ENCODE data around the gene RAD23A.
"Not testable (repeated sequence)": the region's sequence is repeated elsewhere in the genome, so short reads cannot be mapped to it uniquely, and the experiment has no call there.

The RAD23A gene

DNA sequence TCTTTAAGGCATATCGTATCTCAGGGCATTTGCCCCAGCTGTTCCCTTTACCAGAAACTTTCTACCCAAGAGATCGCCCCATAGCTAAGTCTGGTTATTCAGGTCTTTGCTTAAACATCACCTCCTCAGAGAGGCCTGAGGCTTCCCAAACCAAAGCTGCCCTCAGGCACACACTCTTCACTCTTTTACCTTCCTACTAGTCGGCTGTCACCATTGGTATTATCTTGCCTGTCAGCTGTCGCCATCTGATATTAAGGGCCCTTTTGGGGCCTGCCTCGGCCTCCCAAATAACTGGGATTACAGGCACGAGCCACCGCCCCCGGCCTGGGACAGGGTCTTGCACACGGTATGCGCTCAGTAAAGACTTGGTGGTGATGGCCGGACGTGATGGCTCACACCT lies 10.3 kb downstream of the RAD23A start:
- DNase-seq = no peak

DNA sequence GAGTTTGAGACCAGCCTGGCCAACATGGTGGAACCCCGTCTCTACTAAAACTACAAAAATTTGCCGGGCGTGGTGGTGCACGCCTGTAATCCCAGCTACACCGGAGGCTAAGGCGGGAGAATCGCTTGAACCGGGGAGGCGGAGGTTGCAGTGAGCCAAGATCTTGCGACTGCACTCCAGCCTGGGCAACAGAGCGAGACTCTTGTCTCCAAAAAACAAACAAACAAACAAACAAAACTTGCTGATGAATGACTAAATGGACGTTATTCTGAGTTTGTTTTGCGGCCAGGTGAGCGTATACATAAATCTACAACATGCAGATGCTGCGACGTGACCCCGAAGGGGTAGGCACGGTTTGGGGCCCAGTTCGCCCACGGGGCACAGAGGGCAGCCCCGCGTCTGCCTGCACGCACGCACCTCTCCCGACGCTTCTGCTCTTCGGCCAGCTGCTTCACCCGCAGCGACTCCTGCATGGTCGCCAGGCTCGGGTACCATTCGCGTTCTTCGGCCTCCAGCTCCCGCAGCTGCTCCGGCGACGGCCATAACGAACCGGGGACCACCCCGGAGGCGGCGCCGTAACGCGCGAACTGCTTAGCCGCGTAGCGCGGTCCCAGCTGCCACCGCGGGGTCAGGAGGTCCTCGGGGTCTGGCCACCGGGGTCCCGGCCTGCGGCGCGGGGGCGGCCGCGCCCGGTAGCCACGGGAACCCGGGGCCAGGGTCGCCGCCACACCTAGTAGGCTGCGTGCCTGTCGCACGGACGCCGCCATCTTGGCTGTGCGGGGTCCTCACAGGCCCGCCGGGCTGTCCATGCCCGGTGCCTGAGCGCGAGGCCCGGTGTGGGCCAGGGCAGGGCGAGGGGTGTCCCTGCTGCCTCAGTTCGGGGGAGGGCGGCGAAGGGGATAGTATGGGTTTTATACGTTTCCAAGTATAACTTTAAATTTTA lies 11.1 kb downstream of the RAD23A start, which contains the start of gene GADD45GIP1:
Gene GADD45GIP1, minus strand, starts transcription at position 778 of the 943 bp plus-strand sequence. Its CDS starts 11 bp downstream, at position 767.
- peak; percentile 93 for DNase-seq

DNA sequence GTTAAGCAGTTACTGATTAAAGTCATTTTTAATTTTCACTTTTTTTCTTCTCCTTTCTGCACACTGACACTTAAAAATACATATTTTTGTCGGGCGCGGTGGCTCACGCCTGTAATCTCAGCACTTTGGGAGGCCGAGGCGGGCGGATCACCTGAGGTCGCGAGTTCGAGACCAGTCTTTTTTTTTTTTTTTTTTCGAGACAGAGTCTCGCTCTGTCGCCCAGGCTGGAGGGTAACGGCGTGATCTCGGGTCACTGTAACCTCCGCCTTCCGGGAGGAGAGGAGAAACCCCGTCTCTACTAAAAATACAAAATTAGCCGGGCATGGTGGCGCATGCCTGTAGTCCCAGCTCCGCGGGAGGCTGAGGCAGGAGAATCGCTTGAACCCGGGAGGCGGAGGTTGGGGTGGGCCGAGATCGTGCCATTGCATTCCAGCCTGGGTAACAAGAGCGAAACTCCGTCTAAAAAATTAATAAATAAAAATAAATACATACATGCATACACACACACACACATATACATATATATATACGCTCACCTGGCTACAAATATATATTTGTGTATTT lies 11.8 kb downstream of the RAD23A start:
- not testable (repeated sequence) for DNase-seq

DNA sequence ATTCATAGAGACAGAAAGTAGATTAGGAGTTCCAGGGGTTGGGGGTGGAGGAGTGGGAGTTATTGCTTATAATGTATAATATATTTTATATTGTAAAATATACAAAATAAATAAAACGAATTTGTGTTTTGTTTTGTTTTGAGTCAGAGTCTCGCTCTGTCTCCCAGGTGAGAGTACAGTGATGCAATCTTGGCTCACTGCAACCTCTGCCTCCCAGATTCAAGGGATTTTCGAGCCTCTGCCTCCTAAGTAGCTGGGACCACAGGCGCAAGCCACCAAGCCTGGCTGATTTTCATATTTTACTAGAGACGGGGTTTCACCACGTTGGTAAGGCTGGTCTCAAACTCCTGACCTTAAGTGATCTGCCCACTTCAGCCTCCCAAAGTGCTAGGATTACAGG lies 13.8 kb downstream of the RAD23A start:
- DNase-seq = no peak

DNA sequence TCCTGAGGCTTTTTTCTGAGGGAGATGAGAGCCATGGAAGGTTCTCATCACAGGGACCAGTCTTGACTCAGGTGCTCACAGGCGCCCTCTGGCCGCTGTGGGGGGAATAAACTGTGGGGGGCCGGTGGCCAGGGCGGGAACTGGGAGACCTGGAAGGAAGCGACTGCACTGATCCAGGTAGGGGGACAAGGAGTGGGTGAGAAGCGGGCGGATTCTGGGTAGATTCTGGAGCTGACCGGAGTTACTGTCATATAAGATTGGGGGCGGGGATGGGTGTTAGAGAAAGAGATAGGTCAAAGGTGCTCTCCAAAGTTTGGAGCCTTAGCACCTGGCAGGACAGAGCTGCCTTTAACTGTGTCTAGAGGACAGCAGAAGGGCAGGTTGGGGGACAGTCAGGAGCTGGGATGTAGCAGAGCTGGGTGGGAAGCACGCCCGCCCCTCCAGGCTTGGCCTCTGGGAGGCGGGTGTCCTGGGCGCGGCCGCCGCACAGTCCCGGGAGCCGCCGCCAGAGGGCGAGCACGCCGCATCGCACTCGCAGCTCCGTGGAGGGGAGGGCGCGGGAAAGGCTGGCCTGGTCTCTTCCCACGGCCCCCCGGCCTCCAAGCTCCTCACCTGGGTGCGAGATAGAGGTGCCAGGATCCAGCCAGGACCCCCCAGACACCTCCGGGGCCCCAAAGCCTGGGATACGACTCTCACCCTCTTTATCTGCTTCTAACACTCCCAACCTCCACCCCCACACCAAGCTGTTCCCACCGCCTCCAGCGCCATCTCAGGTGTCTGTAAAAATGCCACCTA lies 19.6 kb downstream of the RAD23A start:
- peak; percentile 90 for DNase-seq

DNA sequence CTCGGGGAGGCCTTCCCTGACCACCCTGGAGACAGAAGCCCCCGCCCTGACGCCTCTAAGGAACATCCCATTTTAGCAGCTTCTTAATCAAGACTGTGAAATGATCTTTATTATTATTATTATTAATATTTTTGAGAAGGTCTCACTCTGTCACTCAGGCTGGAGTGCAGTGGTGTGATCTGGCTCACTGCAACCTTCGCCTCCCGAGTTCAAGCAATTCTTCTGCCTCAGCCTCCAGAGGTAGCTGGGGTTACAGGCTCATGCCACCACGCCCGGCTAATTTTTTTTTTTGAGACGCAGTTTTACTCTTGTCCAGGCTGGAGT lies 20.1 kb downstream of the RAD23A start:
- DNase-seq = no peak

DNA sequence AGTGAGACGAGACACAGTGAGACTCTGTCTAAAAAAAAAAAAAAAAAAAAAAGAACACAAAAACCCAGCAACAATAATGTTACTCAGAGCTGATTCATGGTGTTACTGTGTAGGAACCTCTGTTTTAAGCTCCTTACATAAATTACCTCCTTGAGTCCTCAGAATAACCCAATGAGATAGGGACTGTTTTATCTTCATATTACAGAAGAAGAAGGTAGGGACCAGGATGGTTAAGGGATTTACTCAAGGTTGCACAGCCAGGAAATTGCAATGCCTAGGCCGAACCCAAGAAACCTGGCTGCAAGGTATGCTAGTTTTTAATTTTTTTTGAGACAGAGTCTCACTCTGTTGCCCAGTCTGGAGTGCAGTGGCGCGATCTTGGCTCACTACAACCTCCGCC lies 22.2 kb downstream of the RAD23A start:
- DNase-seq = no peak

DNA sequence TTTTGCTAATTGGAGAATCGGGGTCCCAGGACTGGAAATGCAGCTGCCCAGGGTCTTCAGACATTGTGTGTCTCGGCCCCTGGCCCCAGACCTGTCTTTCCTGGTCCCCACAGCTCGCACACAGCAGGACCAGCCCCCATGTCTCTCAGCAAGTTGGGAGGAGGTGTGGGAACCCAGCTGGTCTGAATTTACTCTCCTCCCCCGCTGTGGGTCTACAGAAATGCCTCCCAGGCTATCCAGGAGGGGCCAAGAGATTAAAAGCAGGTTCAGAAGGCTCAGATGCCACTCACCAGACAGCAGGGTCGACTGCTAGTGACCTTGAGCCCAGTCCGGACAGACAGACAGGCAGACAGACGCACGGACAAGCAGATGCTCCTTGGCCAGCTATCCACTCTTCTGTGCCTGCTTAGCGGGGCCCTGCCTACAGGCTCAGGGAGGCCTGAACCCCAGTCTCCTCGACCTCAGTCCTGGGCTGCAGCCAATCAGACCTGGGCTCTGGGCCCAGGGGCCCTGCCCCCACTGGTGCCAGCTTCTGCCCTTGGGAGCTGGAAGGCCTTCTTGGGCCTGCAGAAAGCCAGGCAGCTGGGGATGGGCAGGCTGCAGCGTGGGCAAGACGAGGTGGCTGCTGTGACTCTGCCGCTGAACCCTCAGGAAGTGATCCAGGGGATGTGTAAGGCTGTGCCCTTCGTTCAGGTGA lies 23.8 kb downstream of the RAD23A start, which contains the start of gene DAND5:
Gene DAND5, plus strand, starts transcription at position 285 of the 697 bp plus-strand sequence. Its CDS starts 85 bp downstream, at position 370.
- DNase-seq = no peak

DNA sequence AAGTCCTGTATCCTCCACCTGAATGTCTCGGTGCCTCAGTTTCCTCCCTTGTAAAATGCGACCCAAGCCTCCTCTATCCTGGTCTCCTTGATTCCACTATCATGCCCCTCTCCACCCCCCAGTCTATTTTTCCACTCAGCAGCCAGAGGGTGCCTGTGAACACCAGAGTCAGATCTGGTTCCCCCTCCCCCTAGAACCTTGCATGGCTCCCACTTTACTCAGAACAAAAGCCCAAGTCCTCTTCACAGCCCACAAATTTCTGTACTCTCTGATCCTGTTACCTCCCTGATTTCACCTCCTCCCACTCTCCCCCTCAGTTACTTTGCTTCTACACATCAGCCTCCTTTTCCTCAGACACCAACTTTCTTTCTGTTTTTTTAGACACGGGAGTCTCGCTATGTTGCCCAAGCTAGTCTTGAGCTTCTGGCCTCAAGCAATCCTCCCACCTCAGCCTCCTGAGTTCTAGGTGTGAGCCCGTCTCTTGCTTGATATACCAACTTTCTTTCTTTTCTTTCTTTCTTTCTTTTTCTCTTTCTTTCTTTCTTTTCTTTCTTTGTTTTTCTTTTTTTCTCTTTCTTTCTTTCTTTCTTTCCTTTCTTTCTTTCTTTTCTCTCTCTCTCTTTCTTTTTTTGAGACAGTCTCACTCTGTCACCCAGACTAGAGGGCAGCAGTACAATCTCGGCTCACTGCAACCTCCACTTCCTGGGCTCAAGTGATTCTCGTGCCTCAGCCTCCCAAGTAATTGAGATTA lies 24.6 kb downstream of the RAD23A start:
- DNase-seq = no peak

DNA sequence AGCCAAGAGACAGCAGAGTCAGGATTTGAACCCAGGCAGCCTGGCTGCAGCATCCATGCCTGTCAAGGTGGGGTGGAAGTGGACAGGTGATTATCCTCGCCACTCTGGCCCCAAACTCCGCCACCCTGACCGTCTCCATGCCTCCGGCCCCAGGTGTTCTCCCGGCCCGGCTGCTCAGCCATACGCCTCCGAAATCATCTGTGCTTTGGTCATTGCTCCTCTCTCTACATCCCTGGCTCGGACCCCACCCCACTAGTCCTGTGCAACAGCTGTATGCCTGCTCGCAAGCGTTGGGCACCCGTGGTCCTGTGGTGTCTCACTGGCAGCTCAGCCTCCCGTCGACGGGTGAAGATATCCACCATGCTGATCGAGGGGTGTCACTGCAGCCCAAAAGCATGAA lies 27.6 kb downstream of the RAD23A start:
- no peak for DNase-seq

DNA sequence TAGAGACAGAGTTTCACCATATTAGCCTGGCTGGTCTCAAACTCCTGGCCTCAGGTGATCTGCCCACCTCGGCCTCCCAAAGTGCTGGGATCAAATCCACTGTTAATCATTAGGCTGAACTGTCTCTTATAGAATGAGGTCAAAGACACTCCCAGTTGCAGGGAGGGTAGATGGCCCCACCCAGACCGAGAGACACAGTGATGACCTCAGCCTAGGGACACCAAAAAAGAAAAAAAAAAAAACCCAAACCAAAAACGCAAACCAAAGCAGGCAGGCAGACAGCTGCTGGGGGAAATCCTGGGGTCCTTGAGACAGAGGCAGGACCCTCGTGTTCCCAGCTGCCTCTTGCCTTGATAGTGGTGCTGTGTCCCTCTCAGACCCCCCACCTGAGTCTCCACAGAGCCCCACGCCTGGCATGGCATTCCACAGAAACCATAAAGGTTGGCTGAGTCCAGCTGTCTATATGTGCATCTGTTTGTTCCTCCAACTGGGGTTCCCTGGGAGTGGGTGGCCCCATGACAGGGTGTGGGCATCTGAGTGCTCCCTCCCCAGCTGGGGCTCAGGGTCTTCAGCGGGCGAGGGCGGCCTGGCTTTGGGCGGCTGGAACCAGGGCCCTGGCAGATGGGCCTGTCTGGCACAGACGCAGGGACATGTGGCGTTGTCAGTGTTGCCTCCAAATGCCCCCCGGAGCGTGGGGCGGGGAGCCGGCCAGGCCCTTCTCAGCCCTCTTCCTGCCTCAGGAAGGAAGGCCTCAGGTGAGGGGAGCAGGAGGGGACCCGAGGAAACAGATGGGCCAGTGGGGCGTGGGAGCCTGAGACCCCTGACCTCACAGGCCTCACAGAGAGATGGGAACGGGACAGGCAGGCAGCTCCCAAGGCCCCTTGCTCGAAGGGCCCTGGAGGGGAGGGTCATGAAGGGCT lies 28.9 kb downstream of the RAD23A start:
- no peak for DNase-seq

DNA sequence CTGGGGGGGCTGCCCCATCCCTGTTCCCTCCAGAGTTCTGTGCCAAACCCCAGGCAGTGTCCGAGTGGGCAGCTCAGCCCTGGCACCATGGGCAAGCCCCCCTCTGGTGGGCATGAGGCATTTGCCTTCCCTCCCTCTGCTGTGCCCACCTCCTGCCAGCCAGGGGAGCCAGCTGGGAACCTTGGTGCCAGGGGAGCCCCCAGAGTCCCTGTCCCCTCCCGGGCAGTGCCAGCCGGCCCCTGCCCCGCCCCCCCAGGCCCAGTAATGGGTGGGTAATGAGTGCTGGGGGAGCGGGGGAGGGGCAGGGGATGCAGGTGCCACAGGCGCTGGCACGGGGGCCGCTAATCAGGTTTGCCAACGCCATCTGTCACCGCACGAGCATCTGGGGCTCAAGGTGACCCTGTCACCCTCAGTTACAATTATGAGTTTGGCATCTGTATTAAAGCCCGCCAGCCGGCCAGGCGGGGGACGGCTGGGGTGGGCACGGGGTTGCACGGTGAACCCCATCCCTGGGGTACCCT lies 29.6 kb downstream of the RAD23A start:
- no peak for DNase-seq

DNA sequence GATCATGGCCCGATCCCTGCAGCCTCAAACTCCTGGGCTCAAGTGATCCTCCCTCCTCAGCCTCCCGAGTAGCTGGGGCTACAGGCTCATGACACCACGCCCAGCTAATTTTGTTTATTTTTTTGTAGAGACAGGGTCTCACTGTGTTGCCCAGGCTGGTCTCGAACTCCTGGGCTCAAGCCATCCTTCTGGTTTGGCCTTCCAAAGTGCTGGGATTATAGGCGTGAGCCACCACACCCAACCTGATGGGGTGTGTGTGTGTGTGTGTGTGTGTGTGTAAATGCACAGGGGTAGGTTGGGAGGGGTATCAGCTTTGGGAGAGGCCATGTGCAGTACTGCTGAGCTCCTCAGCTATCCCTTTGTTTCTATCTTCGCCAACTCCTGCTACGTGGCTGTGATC lies 30.4 kb downstream of the RAD23A start:
- not testable (repeated sequence) for DNase-seq

DNA sequence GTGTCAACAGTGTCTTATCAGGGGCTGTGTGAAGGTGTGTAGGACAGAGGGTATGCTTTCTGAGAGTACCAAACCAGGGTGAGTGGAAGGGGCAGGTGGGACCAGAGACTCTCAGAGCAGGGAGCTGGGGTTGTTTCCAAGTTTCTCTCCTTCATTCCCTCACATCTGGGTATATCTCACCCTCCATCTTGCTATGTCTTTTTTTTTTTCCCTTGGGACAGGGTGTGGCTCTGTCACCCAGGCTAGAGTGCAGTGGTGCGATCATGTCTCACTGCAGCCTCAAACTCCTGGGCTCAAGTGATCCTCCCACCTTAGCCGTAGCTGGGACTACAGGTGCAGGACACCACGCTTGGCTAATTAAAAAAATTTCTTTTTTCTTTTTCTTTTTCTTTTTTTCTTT lies 34.3 kb downstream of the RAD23A start:
- no peak for DNase-seq

DNA sequence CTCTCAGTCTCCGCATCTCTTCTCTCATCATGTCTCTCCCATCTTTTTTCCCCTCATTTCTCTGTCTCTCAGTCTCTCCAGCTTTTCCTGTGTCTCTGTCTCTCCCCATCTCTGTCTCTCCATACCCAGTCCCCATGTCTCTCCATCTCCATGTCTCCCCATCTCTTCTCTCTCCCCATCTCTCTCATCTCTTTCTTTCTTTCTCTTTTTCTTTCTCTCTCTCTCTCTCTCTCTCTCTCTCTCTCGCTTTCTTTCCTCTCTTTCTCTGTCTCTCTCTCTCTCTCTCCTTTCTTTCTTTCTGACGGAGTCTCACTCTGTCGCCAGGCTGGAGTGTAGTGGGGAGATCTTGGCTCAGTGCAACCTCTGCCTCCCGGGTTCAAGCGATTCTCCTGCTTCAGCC lies 37.0 kb downstream of the RAD23A start:
- DNase-seq = no peak

DNA sequence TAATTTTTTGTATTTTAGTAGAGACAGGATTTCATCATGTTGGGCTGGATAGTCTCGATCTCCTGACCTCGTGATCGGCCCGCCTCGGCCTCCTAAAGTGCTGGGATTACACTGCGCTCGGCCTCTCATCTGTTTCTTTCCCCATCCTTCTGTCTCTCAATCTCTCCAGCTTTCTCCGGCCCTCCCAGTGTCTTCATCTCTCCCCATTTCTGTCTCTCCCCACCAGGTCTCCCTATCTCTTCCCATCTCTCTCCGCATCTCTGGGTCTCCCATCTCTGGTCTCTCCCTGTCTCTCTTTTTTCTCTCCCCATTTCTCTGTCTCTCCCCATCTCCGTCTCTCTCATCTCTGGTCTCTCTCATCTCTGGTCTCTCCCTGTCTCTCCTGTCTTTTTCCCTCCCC lies 37.4 kb downstream of the RAD23A start:
- DNase-seq = no peak

DNA sequence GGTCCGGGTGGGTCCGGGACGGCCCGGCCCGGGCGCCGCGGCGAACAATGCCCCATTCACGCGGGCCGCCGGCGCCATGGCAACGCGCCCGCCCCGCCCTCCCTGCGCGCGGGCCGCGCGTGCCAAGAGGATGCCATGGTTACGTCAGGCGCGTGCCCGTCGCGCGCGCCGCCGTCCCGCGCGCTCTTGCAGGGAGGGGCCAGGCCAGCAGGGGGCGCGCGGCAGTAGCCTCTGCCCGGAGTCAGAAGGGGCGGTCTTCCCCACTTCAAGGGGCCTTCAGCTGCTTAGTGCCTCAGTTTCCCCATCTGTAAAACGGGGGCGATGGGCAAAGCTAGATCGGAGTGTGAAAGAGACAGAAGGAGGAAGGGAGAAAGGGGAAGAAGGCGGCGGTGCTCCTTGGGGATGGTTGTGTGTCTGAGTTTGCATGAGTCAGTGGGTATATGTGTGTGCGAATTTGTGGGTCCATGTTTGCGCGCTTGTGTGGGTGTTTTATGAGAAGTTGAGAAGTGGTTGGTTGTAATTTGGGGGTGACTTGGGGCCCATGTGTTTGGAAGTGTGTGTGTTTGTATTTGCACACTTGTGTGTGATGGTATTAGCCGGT lies 38.0 kb downstream of the RAD23A start:
- peak; percentile 77 for DNase-seq

DNA sequence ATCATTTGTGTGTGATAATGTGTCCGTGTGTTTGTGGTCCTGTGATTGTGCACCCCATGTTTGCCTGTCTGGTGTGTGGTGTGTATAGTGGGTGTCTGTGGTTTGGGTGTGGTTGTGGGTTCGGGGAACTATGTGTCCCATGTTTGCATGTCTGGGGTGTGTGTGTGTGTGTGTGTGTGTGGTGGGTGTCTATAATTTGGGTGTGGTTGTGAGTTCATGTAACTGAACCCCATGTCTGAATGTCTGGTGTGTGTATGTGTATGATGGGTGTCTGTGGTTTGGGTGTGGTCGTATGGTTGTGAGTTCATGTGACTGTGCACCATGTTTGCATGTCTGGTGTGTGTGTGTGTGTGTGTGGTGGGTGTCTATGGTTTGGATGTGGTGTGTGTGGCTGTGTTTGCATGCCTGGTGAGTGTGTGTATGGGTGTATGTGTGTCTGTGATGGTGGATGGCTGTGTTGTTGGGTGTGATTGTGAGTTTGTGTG lies 38.5 kb downstream of the RAD23A start:
- DNase-seq = no peak

DNA sequence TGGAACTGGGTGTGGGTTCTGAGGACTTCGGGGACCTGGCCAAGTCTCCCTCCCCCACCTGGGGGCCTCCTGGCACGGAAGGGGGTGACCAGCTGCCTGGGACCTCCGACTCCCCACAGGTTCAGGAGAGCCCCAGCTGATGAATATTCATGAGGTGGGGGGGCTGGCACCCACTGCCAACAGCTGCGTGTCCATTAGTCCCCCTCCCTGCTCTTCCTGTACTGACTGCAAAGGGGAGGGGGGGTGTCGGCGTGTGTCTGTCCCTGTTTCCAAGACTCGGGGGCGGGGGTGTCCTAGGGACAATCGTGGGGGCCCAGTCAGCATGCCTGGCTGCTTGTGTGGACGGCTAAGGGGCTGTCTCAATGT lies 39.0 kb downstream of the RAD23A start:
- no peak for DNase-seq
